Type B pancreatic cell (in vitro differentiated cells): ENCODE measurements around the gene IFI44. TPM values are rescaled to one million over a fixed set of nuclear protein-coding genes. Genes with fewer than 3 reads are reported as not detected.

Experiments used
- DNase-seq: peaks from one replicate; pipeline ENCODE4 v3.0.0; 2021; ENCODE audit warnings: mixed read lengths; ENCODE audit not compliant: unreplicated experiment; ENCODE audit errors: extremely low spot score
- H3K27ac Mint-ChIP-seq: 2 replicates; pipeline ENCODE4 v1.8.0; 2021; ENCODE audit warnings: mild to moderate bottlenecking, mixed read lengths
- H3K27me3 Mint-ChIP-seq: 2 replicates; pipeline ENCODE4 v1.8.0; 2021; ENCODE audit warnings: mixed read lengths
- H3K36me3 Mint-ChIP-seq: 2 replicates; pipeline ENCODE4 v1.8.0; 2021; ENCODE audit warnings: mixed read lengths
- H3K4me1 Mint-ChIP-seq: one replicate; pipeline ENCODE4 v1.8.0; 2021; ENCODE audit warnings: mixed read lengths; ENCODE audit not compliant: unreplicated experiment
- H3K4me3 Mint-ChIP-seq: 2 replicates; pipeline ENCODE4 v1.8.0; 2021; ENCODE audit warnings: mild to moderate bottlenecking, mixed read lengths
- H3K9me3 Mint-ChIP-seq: 2 replicates; pipeline ENCODE4 v1.8.0; 2021; ENCODE audit warnings: mixed read lengths
- CTCF ChIP-seq: fragments of 200-600 bp; sonication (generic); conservative IDR thresholded peaks from 2 replicates; pipeline ENCODE4 v1.5.0; 2021; ENCODE audit warnings: antibody characterized with exemption, mild to moderate bottlenecking
- long read RNA-seq: library from polyadenylated mRNA; unstranded; transcript quantifications from one replicate; pipeline ENCODE4 v2.0.0, GENCODE V29; 2020
- total RNA-seq: library from RNA; stranded (reverse); gene quantifications from 2 replicates; pipeline ENCODE4 v1.2.1, GENCODE V29; 2021; ENCODE audit warnings: low replicate concordance

The IFI44 gene
- 3.8 and 4.8 TPM in 2 replicates for total RNA-seq
- long read RNA-seq, transcript IFI44-201 (9 exons, 1,687 nt), result major isoform, 9 of 14 reads
- long read RNA-seq, partial matches to known transcripts, result 0 of 14 reads
- long read RNA-seq, other reads (novel, unspliced or antisense), result 5 of 14 reads

DNA sequence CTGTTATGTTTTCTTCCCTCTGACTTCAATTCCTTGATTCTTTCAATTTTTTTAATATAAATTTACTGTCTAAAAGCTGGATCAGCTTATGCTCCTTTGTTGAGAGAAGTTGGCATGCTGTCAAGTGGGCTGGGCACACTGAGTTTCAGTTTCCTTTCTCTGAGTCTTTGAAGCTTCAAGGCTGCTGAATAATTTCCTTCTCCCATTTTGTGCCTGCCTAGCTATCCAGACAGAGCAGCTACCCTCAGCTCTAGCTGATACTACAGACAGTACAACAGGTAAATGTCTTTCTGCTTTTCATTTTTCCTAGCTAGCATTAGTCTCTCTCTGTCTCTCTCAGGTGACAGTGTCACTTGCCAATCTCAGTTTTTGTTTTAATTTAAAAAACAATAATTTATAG is at the start of gene IFI44:
Gene IFI44 (plus strand): TSS at position 204 of the 400 bp plus-strand sequence. CDS start 365 bp downstream, outside the sequence.
- peaks cover 4% of the 10 kb centered on the region for H3K27me3 Mint-ChIP-seq
- no peaks in the 10 kb centered on the region for H3K4me1 Mint-ChIP-seq
- peak within 1 kb of the TSS; percentile 46 for H3K4me3 Mint-ChIP-seq
- no peak for TF ChIP-seq CTCF
- H3K36me3 Mint-ChIP-seq, result no peaks in the 10 kb centered on the region
- no peak for DNase-seq
- no peaks in the 10 kb centered on the region for H3K9me3 Mint-ChIP-seq
- H3K27ac Mint-ChIP-seq, result no peak within 1 kb of the TSS

DNA sequence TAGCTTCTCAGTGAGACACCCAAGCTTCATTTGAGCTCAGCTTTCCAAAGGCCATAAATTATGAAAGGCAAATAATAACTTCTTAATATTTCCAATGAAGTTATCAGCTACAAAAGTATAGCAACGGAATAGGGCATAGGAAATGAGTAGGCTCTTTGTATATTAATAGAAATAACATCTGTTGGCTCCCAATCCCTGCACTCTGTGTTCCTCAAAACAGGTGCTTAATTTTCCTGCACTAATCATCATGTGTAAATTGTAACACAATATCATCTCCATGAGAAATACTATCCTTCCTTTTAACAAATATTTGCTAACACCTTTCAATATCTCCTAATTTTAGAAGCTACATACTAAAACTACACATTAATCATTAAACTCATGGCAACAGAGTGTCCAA is 48.6 kb upstream of the IFI44 start:
- no peaks in the 10 kb centered on the region for H3K27me3 Mint-ChIP-seq
- no peaks in the 10 kb centered on the region for H3K4me1 Mint-ChIP-seq
- no peak overlapping the region for H3K27ac Mint-ChIP-seq

GRCh38 chr1:78603206-78603605 is 46.4 kb upstream of the IFI44 start:
- H3K4me1 Mint-ChIP-seq, result no peaks in the 10 kb centered on the region
- no peak overlapping the region for H3K4me3 Mint-ChIP-seq
- H3K27ac Mint-ChIP-seq, result no peak overlapping the region
- TF ChIP-seq CTCF, result no peak
- no peak for DNase-seq
- no peaks in the 10 kb centered on the region for H3K36me3 Mint-ChIP-seq
- no peaks in the 10 kb centered on the region for H3K27me3 Mint-ChIP-seq
- no peaks in the 10 kb centered on the region for H3K9me3 Mint-ChIP-seq

More for the DNA sequence above, 48.6 kb upstream of the IFI44 start:
- Mint-ChIP-seq H3K4me3 (no peak overlapping the region), H3K9me3 (no peaks in the 10 kb centered on the region), H3K36me3 (no peaks in the 10 kb centered on the region)
- no peak for TF ChIP-seq CTCF
- DNase-seq, result no peak

GRCh38 chr1:78604643-78605042 is 45.0 kb upstream of the IFI44 start:
- no peak overlapping the region for H3K27ac Mint-ChIP-seq
- peaks cover 8% of the 10 kb centered on the region for H3K27me3 Mint-ChIP-seq
- TF ChIP-seq CTCF, result no peak
- H3K4me3 Mint-ChIP-seq, result no peak overlapping the region
- no peak for DNase-seq
- H3K9me3 Mint-ChIP-seq, result no peaks in the 10 kb centered on the region
- no peaks in the 10 kb centered on the region for H3K4me1 Mint-ChIP-seq
- no peaks in the 10 kb centered on the region for H3K36me3 Mint-ChIP-seq

- no peak for DNase-seq
- Mint-ChIP-seq H3K9me3 (no peaks in the 10 kb centered on the region), H3K27ac (no peak overlapping the region), H3K27me3 (peaks cover 19% of the 10 kb centered on the region), H3K4me1 (no peaks in the 10 kb centered on the region), H3K4me3 (no peak overlapping the region), H3K36me3 (no peaks in the 10 kb centered on the region)
- no peak for TF ChIP-seq CTCF
These were observed 43.4 kb upstream of the IFI44 start for GRCh38 chr1:78606274-78606673.
